IPS DF 6.9 (cell line): ENCODE results near the gene RYR3.

ENCODE experiments used
- DNase-seq: peaks from one replicate; pipeline ENCODE4 v3.0.0-alpha.2; 2013; ENCODE audit warnings: low read depth, low spot score
- H3K27ac ChIP-seq: one replicate; pipeline ENCODE4 v1.5.1; 2013; ENCODE audit warnings: low read length, control low read depth
- H3K27me3 ChIP-seq: 2 replicates; pipeline ENCODE4 v1.6.1; 2013; ENCODE audit warnings: mild to moderate bottlenecking, low read length; ENCODE audit not compliant: control insufficient read depth, insufficient read depth
- H3K36me3 ChIP-seq: 2 replicates; pipeline ENCODE4 v1.6.1; 2013; ENCODE audit warnings: low read length; ENCODE audit not compliant: control insufficient read depth, insufficient read depth
- H3K4me1 ChIP-seq: 2 replicates; pipeline ENCODE4 v1.6.1; 2013; ENCODE audit warnings: low read length; ENCODE audit not compliant: control insufficient read depth, insufficient read depth
- H3K4me3 ChIP-seq: 2 replicates; pipeline ENCODE4 v1.5.1; 2013; ENCODE audit warnings: mild to moderate bottlenecking, low read length
- H3K9me3 ChIP-seq: 2 replicates; pipeline ENCODE4 v1.6.1; 2013; ENCODE audit warnings: low read length, inconsistent platforms; ENCODE audit not compliant: control insufficient read depth, insufficient read depth
- WGBS: extraction: QIAGEN DNeasy Blood & Tissue Kit; methylation state at CpG from one replicate; pipeline ENCODE4 v1.1.7; 2013; ENCODE audit warnings: mixed read lengths, missing lambda C conversion rate; ENCODE audit not compliant: insufficient read length, insufficient coverage; 5-methylcytosine and 5-hydroxymethylcytosine counted together

Gene RYR3

GRCh38 chr15:33644304-33644703, 333.5 kb downstream of the RYR3 start:
- no peak overlapping the region for H3K4me3 ChIP-seq
- DNase-seq: no peak
- no peak overlapping the region for H3K27ac ChIP-seq
- no peaks in the 10 kb centered on the region; the same call in 1 of the 2 replicates for H3K27me3 ChIP-seq
- no peaks in the 10 kb centered on the region for H3K9me3 ChIP-seq
- no peaks in the 10 kb centered on the region for H3K36me3 ChIP-seq
- H3K4me1 ChIP-seq: no peaks in the 10 kb centered on the region
- WGBS: no CpG with 5 or more reads among the region's 9 CpGs

- no CpG with 5 or more reads among the region's 1 CpG for WGBS
- Histone ChIP-seq H3K27me3 (no peaks in the 10 kb centered on the region; the same call in 1 of the 2 replicates), H3K27ac (no peak overlapping the region), H3K9me3 (no peaks in the 10 kb centered on the region), H3K4me3 (no peak overlapping the region), H3K4me1 (no peaks in the 10 kb centered on the region), H3K36me3 (no peaks in the 10 kb centered on the region)
- DNase-seq: no peak
Observed at GRCh38 chr15:33646744-33647143, 336.0 kb downstream of the RYR3 start.

- WGBS: no CpG with 5 or more reads among the region's 9 CpGs
- no peaks in the 10 kb centered on the region for H3K4me1 ChIP-seq
- no peaks in the 10 kb centered on the region for H3K9me3 ChIP-seq
- H3K4me3 ChIP-seq: no peak overlapping the region
- no peaks in the 10 kb centered on the region; the same call in 1 of the 2 replicates for H3K27me3 ChIP-seq
- no peak overlapping the region for H3K27ac ChIP-seq
- H3K36me3 ChIP-seq: no peaks in the 10 kb centered on the region
- no peak for DNase-seq
Observed at GRCh38 chr15:33649217-33649933, 338.6 kb downstream of the RYR3 start.

- no peaks in the 10 kb centered on the region for H3K4me1 ChIP-seq
- no CpG with 5 or more reads among the region's 3 CpGs for WGBS
- H3K4me3 ChIP-seq: no peak overlapping the region
- H3K36me3 ChIP-seq: no peaks in the 10 kb centered on the region
- DNase-seq: no peak
- H3K27me3 ChIP-seq: no peaks in the 10 kb centered on the region
- no peaks in the 10 kb centered on the region for H3K9me3 ChIP-seq
- H3K27ac ChIP-seq: no peak overlapping the region
Observed at GRCh38 chr15:33654860-33655259, 344.1 kb downstream of the RYR3 start.

GRCh38 chr15:33655488-33655887, 344.7 kb downstream of the RYR3 start:
- no peak overlapping the region for H3K27ac ChIP-seq
- H3K4me1 ChIP-seq: no peaks in the 10 kb centered on the region
- WGBS: no CpG with 5 or more reads among the region's 5 CpGs
- H3K9me3 ChIP-seq: no peaks in the 10 kb centered on the region
- H3K36me3 ChIP-seq: no peaks in the 10 kb centered on the region
- H3K27me3 ChIP-seq: no peaks in the 10 kb centered on the region
- no peak for DNase-seq
- no peak overlapping the region for H3K4me3 ChIP-seq

- Histone ChIP-seq H3K27ac (no peak overlapping the region), H3K36me3 (no peaks in the 10 kb centered on the region), H3K4me1 (no peaks in the 10 kb centered on the region), H3K9me3 (no peaks in the 10 kb centered on the region), H3K27me3 (no peaks in the 10 kb centered on the region), H3K4me3 (no peak overlapping the region)
- WGBS: no CpG with 5 or more reads among the region's 6 CpGs
- no peak for DNase-seq
Observed at GRCh38 chr15:33656168-33656567, 345.4 kb downstream of the RYR3 start.

GRCh38 chr15:33660151-33660550, 349.4 kb downstream of the RYR3 start:
- no peak for DNase-seq
- WGBS: no CpG with 5 or more reads among the region's 16 CpGs
- no peaks in the 10 kb centered on the region for H3K9me3 ChIP-seq
- H3K36me3 ChIP-seq: no peaks in the 10 kb centered on the region
- no peak overlapping the region for H3K4me3 ChIP-seq
- H3K27ac ChIP-seq: no peak overlapping the region
- H3K27me3 ChIP-seq: no peaks in the 10 kb centered on the region
- no peaks in the 10 kb centered on the region for H3K4me1 ChIP-seq

- WGBS: no CpG with 5 or more reads among the region's 14 CpGs
- no peaks in the 10 kb centered on the region for H3K27me3 ChIP-seq
- H3K27ac ChIP-seq: no peak overlapping the region
- no peaks in the 10 kb centered on the region for H3K9me3 ChIP-seq
- no peaks in the 10 kb centered on the region for H3K36me3 ChIP-seq
- no peaks in the 10 kb centered on the region for H3K4me1 ChIP-seq
- no peak for DNase-seq
- H3K4me3 ChIP-seq: no peak overlapping the region
Observed at GRCh38 chr15:33662014-33662413, 351.2 kb downstream of the RYR3 start.

GRCh38 chr15:33664947-33665346, 354.2 kb downstream of the RYR3 start:
- no CpG with 5 or more reads among the region's 2 CpGs for WGBS
- DNase-seq: no peak
- no peak overlapping the region for H3K27ac ChIP-seq
- H3K36me3 ChIP-seq: no peaks in the 10 kb centered on the region
- no peaks in the 10 kb centered on the region for H3K4me1 ChIP-seq
- no peaks in the 10 kb centered on the region for H3K9me3 ChIP-seq
- no peaks in the 10 kb centered on the region for H3K27me3 ChIP-seq
- no peak overlapping the region for H3K4me3 ChIP-seq

- H3K4me3 ChIP-seq: no peak overlapping the region
- H3K27ac ChIP-seq: no peak overlapping the region
- no peaks in the 10 kb centered on the region for H3K9me3 ChIP-seq
- no peak for DNase-seq
- no CpG with 5 or more reads among the region's 3 CpGs for WGBS
- no peaks in the 10 kb centered on the region for H3K27me3 ChIP-seq
- H3K4me1 ChIP-seq: no peaks in the 10 kb centered on the region
- no peaks in the 10 kb centered on the region for H3K36me3 ChIP-seq
Observed at GRCh38 chr15:33670567-33670966, 359.8 kb downstream of the RYR3 start.

GRCh38 chr15:33671456-33671855, 360.7 kb downstream of the RYR3 start:
- H3K27me3 ChIP-seq: no peaks in the 10 kb centered on the region
- DNase-seq: no peak

More at GRCh38 chr15:33671456-33671855, 360.7 kb downstream of the RYR3 start:
- H3K36me3 ChIP-seq: no peaks in the 10 kb centered on the region
- H3K27ac ChIP-seq: no peak overlapping the region
- no peak overlapping the region for H3K4me3 ChIP-seq
- no CpG with 5 or more reads among the region's 5 CpGs for WGBS
- H3K4me1 ChIP-seq: no peaks in the 10 kb centered on the region
- H3K9me3 ChIP-seq: no peaks in the 10 kb centered on the region
